HG02642 (cell line): ENCODE data around the gene OR52E2.

ENCODE experiments used
- ATAC-seq: cut with Tn5 transposase; IDR thresholded peaks from one replicate; pipeline ENCODE4 v1.9.1; 2021; ENCODE audit warnings: mild to moderate bottlenecking; ENCODE audit not compliant: unreplicated experiment, poor library complexity

The OR52E2 gene

DNA sequence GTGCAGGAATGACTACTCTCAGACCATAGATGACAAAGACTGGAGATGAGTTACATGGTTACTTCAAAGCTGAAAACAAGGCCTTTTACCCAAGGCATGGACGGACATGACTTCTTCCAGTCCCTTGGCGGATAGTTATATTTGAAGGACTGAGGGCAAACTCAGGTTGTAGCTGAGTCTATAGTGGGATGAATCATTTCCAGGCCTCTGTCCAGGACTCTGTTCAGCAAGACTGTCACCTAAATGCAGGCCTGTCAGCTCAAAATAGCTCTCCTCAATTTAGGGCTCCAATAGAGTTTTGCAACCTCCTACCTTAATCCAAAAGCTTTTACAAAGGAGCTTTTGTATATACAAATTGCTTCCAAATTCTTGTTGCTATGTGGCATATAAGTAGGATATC, 37.4 kb downstream of the OR52E2 start:
- no peak for ATAC-seq

DNA sequence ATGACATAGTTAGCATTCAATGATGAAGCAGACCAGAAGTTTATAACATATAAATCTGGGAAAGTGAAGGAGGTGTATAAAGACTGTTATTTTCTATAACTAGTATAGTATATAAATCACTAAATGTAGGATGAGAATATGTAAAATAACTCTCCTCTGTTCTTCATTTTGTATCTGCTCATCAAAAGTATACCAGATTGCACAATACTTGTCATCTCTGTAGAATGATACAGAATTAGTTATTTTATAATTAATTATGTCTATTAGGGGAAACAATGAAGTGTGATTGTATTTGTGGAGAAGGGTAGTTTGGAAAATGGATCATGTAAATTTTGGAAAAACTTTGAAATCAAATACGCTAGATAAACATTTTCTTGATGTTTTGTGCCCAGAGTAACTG, 46.4 kb downstream of the OR52E2 start:
- ATAC-seq = no peak

DNA sequence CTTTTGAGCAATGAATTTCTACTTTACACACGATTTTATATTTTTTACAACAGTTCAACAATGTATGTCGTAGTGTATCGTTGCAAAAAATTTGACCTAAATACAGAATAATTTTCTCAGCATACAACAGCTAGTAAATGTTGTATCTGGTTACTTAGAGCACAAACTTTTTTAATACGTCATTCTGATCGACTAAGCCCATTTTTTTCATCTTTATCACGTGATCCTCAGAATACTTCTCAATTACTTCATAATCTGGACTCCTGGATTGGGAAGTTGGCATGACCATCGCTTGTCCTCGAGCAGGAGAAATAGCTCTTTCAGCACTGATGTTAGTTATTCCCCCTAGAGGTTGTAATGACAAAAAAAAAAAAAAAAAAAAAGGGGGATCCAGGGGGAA, 48.2 kb downstream of the OR52E2 start:
- ATAC-seq = no peak
